Breast epithelium (tissue), 3 donors: ENCODE data around the gene IFNLR1.

Source experiments
- POLR2A ChIP-seq: fragments of 450-650 bp; IDR thresholded peaks from one replicate; pipeline ENCODE4 v1.6.1; 2016; ENCODE audit warnings: antibody characterized with exemption, mild to moderate bottlenecking, moderate library complexity
- POLR2AphosphoS5 ChIP-seq, 3 donors: sonication (generic); formaldehyde crosslinking; IDR thresholded peaks; one replicate each; pipeline ENCODE4 v1.6.1; 2017; ENCODE audit warnings: antibody characterized with exemption in 3 of 3

DNA sequence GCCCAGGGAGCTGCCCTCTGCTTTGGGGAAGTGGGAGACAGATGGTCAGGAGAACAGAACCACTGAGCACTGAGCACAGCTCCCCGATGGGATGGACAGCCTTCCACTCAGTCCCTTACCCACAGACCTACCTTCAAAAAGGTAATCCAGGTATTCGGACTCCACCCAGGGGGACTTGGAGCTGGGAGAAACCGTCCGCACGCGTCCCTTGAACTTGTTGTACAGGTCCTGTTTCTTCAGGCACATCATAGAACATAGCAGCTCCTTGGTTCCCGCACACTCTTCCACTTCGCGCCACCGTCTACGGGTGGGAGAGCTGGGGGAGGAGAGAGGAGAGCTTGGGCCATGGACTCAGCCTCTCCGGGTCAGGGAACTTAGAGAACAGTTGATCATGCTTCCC, 17.8 kb downstream of the IFNLR1 start:
- TF ChIP-seq POLR2A (no peak), POLR2AphosphoS5 (IDR thresholded peaks at IDR 0.05) (no peak)
